Activated CD8-positive, alpha-beta memory T cell treated with anti-CD3 and anti-CD28 coated beads, Interleukin-2, amount 50 U/mL, for 48 hours (primary cell): ENCODE data around the gene P3H4.

ENCODE experiments used
- DNase-seq: peaks from one replicate; pipeline ENCODE4 v3.0.0-alpha.2; 2020

Gene P3H4

DNA sequence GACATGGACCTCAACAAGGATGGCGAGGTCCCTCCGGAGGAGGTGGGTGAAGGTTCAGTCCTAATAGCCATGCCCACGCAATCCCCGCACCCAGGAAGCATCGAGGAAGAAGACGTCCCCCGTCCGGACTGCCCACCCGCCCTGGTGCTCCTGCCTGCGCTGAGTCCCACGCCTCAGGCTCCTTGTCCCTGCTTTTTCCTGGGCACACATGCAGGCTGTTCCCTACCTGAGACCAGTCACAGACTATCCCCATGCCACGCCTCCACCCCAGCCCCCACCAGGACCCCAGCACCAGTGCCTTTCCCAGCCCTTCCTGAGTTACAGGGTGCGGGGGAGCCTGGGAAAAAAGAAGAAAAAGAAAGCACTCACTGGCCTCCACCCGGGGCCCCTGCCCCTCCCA, 10.0 kb upstream of the P3H4 start:
- no peak for DNase-seq

DNA sequence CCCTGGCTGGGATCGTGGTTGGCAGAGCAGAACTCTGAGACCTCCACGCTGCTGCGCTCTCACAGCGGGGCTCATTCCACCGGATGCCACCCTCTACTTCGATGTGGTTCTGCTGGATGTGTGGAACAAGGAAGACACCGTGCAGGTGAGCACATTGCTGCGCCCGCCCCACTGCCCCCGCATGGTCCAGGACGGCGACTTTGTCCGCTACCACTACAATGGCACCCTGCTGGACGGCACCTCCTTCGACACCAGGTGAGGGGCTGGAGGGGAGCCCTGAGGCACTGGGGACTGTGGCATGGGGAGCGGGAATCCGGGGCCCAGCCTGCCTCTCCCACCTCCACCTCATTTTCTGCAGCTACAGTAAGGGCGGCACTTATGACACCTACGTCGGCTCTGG, 6.3 kb upstream of the P3H4 start:
- no peak for DNase-seq

DNA sequence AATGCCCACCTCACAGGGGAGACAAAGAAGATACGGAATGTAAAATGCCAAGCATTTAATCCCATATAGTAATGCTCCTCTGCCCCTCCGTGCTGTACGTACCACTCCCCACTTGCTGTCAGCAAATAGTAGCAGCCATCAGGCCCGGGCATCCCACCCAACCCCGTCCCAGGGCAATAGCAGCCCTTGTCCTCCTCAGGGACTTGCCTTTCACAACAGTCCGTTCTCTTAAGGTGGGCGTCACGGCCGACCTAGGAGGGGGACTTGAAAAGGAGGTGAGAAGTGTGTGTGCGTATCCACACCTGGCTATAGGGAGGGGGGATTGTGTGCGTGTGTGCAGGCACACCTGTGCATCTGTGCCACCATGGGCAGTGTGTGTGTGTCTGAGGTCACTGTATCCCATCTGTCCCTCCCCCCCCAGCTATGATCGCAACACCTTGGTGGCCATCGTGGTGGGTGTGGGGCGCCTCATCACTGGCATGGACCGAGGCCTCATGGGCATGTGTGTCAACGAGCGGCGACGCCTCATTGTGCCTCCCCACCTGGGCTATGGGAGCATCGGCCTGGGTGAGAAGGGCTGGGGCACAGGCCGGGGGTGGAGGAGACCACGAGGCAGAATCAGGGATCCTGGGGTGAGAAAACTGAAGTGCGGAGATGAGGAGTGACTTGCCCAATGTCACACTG, 5.0 kb upstream of the P3H4 start:
- no peak for DNase-seq

DNA sequence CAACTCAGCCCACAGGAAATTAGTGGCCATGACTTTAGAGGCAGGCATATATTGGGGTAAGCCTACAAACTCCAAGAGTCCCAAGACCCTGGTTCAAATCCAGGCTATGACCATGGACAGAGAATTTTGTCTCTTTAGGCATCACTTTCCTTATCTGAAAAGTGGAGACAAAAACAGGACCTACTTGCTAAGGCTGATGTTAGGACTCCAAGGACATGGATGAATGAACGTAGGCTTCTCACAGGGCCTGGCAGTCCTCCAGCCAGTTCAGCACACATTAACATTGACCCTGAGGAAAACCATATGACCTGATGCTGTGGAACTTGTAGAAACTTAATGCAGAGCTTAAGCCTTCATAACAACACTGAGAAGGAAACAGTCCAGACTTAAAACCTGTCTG, 2.4 kb upstream of the P3H4 start:
- no peak for DNase-seq

DNA sequence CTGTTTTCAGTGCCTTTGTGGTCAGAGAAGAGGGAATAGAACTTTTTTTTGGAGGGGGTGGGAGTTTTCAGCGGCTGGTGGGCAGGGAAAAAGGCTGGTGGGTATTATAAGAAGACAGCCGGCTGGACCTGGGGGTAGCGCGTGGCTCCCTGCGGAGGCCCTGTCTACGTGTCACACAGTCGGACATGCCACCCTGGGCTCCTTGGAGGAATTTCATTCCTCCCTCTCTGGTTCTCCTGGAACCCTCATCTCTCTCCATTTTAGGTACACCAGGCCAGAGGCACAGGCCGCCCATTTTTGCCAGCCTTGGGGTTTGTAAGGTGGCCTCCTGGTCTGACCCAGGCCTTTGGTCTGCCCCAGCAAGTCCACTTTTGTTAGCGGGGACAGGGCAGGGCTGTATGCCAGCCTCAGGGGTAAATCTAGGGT, 2.0 kb upstream of the P3H4 start:
- no peak for DNase-seq

DNA sequence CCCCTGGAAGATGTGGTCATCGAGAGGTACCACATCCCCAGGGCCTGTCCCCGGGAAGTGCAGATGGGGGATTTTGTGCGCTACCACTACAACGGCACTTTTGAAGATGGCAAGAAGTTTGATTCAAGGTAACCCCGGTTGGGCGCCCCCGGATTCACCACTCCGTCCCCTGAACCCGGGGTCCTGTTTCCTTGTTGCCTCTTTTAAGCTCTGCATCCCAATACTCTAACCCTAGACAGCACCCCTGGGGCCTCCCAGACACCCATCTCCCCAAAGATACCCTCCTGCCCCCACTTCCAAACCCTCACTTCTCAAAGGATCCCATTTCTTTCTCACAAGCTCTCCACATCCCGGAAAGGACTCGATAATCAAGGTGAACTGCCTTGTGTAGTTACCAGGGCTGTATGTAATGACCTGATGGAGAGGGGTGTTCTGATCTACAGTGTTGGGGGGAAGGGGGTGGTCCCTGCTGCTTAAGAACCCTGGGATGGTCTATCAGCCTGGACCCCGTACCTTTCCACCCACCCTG, 1.5 kb upstream of the P3H4 start:
- DNase-seq, result no peak

DNA sequence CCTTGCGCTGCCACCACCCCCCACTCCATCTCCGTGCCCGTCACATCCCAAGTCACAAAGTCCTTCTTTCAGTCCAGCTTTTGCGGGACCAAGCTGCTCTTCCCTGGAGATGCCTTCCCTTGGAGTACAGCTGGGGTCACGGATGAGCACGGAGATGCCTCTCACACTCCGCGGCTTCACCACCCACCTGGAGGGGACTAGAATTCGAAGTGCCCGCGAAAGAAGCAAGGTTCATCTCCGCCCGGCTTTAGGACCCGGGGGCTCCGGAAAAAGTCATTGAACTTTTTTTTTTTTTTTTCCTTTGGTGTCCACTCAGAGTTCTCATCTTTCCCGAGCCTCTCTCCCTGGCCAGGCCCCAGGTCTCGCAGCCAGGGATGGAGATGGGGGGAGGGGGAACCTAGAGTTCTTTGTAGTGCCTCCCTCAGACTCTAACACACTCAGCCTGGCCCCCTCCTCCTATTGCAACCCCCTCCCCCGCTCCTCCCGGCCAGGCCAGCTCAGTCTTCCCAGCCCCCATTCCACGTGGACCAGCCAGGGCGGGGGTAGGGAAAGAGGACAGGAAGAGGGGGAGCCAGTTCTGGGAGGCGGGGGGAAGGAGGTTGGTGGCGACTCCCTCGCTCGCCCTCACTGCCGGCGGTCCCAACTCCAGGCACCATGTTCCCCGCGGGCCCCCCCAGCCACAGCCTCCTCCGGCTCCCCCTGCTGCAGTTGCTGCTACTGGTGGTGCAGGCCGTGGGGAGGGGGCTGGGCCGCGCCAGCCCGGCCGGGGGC, 817 bp upstream of the P3H4 start, which contains the start of gene FKBP10:
FKBP10 (plus strand) TSS at position 624 of the 771 bp plus-strand sequence; CDS start at position 655, 31 bp downstream.
- peak; percentile 67 for DNase-seq

DNA sequence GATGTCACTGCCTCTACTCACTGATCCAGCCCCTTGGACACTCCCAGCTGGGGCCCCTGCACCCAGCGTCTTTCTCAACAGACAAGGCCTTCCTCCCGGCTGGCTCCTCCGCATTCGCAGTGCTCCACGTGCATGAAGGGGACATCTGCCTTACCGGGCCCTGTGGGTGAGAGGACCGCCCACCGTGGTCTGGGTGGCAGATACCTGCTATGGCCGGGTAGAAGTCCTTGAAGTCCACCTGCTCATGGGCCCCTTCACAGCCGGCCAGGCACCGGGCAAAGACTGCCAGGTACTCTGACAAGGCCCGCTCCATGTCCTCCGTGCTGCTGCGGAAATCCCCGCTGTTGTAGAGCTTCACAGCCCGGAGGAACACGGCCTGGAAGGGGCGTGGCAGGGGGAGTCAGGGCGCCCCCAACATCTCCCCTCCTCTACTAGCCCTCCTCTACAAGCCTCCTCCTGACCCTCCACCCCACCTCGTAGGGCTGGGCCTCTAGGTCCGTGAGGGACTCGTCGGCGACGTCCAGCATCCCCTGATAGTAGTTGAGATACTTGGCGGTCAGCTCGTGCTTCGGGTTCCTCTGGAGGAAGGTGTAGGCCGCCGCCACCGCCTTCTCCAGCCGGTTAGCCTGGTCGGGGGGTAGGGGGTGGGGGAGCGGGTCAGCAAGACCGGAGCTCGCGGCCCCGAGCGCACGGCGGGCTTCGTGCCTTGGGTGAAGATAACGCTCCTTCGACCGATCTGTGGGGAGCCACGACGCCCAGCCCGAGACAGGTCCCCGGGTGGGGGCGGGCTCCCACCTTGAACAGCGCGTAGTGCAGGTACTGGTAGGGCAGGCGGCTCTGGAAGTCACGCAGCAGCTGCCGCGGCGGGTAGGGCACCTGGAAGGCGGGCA, 845 bp downstream of the P3H4 start:
- peak; percentile 66 for DNase-seq

DNA sequence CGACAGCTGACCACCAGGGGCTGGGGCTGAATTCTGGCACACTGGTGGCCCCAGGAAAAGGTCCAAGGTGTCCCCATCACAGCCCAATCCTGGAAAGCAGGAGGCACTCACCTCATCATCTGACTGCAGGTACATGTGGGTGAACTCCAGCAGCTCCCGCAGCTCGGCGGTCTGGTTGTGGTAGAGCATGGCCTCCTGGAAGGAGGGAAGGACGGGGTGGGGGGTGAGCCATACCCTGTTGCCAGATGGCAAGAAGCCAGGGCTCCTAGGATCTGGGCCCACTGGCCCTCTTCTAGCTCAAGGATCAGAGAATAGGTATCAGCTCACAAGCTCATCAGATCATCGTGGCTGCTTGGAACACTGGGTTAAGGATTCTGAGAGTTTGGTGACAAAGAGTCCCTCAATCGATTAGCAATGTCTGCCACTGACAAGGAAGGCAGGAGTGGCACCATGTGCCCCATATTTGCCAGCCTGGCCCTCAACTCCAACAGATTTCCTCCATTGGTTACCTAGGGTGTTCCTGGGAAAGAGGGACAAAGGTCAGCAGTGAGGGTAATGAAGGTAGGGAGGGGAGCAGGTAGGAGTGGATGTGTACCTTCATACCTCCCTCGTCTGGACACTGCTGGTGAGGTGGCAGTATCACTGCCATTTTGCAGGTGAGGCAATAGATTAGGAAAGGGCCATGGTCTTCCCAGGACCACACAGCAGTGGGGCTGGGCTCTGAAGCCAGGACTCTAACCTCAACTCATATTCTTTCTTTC, 4.9 kb downstream of the P3H4 start:
- DNase-seq, result no peak

DNA sequence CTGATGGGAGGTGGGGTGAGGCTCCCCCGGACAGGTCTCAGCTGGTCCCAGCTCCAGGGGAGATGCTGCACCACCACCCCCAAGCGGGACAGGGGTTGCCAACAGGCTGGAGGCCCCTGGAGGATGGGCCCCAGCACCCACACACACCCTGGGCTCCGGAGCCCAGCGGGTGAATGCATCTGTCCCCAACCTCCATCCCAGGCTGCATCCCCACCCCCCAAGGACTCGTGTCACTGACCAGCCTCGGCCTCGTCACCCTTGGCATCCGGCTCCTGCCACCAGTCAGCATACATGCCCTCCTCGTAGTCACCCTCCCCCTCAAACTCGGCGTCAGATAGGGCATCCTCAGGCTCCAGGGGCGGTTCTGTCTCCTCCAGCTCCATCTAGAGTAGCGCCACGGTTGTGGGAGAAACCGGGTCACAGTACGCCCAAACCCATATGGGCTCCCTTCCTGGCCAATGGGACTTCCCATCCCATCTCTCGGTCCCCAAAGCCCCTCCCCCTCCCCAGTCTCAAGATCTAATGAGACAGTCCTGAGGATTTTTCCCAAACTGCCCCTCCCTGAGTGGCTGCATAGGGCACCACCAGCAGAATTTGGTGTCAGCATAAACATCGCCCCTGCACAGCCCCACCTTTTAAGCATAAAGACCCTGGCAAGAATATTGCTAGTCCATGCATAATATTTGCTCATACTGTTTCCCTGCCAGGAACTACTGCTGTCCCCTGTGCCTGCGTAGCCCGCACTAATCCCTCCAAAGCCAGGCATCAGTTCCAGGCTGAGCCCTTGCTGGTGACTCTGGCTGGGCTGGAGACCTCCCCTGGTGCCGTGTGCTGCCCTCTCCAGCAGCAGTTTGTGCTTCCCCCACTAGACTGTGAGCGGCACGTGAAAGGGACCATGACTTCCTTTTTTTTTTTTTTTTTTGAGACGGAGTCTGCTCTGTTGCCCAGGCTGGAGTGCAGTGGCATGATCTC, 8.4 kb downstream of the P3H4 start:
- DNase-seq, result no peak

DNA sequence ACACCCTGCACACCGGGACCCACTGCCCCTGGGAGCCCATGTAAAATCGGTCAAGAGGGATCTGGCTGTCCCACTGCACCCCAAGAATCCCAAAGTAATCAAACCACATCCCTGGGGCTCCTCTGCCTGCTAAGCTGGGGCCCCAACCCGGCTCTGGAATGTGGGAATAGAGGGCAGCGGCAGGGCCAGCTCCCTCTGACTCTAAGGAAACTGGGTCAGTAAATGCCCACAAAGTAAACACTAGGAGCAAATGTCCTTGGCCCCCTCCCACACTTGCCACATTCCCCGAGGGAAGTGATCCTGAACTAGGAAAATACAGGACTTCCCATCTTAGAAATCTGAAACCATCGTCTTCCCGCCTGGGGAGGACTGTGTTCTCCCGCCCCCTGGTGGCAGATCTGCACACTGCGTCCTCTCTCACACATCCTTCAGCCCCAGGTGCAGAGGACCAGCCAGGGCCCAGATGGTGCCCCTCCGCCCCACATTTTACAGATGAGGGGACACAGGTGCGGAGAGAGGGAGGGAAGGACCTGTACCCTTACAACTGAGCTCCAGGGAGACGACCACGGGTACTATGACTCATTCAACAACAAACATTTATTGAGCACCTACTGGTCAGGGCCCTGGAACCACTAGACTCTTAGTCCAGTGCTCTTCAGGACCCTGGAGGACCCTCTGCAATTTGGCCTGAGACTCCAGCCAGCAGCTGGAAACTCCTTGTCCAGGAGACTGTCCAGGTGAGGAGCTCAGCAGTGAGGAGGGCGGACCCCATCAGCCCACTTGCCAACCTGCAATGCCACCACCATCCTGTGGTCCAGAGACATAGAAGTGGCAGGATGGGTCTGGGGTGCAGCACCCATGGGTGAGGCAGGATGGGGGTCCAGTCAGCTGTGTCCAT, 10.1 kb downstream of the P3H4 start:
- DNase-seq, result peak; percentile 91

DNA sequence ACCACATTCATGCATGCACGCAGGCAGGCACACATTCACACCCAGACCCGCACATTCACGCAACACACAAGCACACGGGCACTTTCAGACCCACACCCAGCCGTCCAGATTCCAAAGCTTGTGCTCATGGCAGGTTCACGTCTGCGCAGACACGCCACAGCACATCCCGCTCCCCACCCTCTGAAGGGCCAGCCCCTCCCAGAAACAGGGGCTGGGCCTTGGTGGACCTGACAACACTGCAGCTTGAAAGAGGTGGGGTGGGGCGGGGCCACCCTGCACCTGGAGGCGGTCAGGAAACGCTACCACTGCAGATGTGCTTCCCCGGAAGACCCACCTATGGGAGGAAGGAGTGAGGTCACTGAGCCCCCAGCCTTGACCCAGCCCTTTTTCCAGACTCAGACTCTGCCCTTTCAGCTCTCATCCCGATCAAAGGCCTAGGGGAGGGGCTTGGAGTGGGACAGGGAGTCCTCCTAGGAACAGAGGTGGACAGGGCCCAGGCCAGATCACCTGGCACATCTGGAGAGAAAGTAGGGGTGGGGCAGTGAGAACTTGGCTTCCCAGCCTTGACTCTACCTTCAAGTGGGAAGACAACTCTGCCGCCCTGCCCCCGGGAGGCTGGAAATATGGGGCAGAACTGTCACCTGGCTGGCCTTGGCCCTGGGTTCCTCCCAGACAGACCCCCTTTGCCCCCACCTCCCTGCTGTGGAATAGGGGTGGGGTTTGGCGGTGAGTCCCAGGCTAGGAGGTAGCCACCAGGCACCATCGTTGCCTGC, 11.0 kb downstream of the P3H4 start:
- DNase-seq, result no peak

DNA sequence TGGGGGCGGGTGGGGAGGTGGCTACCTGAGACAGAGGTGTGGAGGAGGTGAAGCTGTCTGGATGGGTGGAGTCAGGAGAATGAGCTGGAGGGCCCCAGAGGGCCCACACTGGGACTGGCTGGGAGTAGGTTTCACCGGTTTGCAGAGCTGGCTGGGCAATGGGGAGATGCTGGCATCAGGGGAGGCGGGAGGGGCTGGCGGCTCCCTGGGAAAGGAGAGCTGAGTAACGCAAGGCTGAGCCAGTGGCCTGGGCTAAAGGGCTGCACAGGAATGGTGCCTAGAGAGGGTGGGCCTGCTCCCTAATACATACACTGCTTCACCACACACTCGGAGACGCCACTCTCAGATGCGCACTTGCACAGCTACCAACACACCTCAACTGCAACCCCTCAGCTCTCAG, 12.4 kb downstream of the P3H4 start:
- DNase-seq, result no peak

DNA sequence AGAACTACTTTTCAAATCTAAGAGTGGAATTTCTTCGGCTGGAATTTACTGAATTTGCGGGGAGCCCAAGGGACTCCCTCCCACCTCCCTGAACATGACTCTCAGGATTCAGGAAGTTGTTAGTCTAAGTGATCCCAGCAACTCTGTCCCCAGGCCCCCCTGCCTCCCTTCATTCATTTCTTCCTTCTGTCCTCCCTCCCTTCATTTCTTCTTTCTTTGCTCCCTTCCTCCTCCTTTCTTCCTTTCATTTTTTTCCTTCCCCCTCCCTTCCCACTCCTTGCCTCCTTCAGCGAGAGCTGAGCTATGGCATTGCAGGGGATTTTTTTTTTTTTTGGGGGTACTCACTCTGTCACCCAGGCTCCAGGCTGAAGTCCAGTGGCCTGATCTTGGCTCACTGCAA, 14.4 kb downstream of the P3H4 start:
- DNase-seq, result no peak

DNA sequence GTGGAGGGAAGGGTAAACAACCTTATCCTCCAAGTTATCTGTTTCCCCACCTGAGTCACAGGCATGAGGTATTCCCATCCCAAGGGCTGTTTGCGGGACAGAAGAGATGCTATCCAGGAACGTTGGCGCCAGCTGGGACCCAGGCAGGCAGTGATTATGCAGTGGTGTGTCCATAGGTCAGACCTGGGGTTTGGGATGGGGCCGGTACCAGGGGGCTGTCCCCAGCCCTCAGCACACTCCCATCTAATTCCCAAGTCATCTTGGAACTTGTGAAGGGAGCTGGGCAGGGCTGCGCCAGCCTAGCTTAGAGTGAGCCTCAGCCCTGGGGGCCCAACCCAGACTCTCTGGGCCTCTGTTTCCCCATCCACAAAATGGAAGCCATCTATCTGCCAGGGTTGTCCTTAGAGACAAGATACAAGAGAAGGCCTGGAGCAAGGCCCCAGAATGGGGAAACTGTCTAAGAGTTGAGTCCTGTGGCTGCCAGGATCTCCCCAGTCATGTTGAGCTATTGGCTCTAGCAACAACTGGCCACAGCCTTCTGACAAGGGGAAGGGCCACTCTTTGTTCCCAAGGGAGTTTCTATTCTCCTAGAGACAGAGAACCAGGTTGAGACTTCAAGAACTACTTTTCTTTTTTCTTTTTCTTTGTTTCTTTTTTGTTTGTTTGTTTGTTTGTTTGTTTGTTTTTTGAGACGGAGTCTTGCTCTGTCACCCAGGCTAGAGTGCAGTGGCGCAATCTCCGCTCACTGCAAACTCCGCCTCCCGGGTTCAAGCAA, 15.4 kb downstream of the P3H4 start:
- no peak for DNase-seq

DNA sequence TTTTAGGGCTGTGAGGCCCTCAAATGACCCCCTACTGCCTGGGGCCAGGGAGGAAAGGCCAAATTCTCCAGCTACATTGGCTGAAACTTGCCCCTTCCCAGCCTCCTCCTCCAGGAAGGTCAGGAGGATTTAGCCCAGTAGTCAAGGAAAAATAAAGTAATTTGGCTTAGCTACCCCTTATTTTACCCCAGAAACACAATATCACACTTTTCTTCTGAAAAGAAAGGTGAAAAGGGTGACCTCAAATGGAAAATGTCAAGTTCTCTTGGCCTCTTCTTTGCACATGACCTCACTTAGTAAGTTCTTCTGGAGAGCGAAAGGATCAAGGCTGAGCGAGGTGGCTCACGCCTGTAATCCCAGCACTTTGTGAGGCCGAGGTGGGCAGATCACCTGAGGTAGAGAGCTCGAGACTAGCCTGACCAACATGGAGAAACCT, 17.2 kb downstream of the P3H4 start:
- no peak for DNase-seq

DNA sequence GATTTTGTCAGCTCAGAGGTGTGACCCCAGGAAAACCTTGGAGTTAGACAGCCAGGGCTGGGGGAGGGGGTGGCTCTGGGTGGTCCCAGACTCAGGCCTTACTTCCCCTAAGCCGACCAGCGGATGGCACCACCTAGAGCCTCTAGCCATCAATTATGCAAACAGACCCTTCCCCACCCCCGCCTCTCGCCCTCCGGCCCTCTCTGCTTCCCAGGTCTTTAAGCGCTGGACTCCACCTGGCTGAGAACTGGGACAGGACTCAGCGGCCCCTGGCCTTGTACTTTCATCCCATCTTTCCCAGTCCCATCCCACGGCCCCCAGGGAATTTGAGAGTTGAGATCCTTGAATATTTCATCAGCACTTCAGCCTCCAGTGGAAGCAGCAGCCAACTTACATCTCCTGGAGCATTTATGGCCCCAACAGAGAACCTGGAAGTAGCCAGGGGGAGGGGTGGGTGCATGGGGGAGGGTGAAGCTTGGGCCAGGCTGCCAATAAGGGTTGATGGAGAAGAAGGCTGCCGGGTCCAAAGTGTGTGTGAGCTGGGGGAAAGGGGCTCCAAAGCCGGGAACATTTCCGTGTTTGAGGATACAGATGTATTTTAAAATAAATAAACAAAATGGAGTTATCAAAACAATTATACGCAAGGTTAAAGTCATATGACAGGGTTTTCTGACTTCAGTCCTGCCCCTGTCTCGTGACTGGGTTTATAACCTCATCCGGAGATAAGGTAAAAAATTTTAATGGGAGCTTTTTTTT, 17.8 kb downstream of the P3H4 start:
- no peak for DNase-seq
